ENCODE data around the gene FAM181A.

Gene FAM181A

GRCh38 chr14:93935213-93935612 is 8.1 kb downstream of the FAM181A start:
- no peaks in the 10 kb centered on the region for H3K4me1 ChIP-seq (ENCODE audit: control insufficient read depth, insufficient read depth, low read length)
- H3K27me3 ChIP-seq (ENCODE audit: control insufficient read depth, insufficient read depth, low read length): peaks cover 20% of the 10 kb centered on the region
- no peak overlapping the region for H3K4me2 ChIP-seq (ENCODE audit: low read length)
- no peak overlapping the region for H3K4me3 ChIP-seq (ENCODE audit: low read length)
- no peaks in the 10 kb centered on the region for H3K36me3 ChIP-seq (ENCODE audit: insufficient read depth, low read length)
- H3K9ac ChIP-seq (ENCODE audit: low read depth, low read length): no peak overlapping the region
- no peaks in the 10 kb centered on the region for H3K9me3 ChIP-seq (replicated peaks; ENCODE audit: low read length)

GRCh38 chr14:93936245-93936644 is 9.1 kb downstream of the FAM181A start:
- no peak overlapping the region for H3K4me3 ChIP-seq (ENCODE audit: low read length)
- peaks cover 20% of the 10 kb centered on the region for H3K27me3 ChIP-seq (ENCODE audit: control insufficient read depth, insufficient read depth, low read length)
- H3K4me2 ChIP-seq (ENCODE audit: low read length): no peak overlapping the region
- peaks cover under 1% of the 10 kb centered on the region for H3K4me1 ChIP-seq (ENCODE audit: control insufficient read depth, insufficient read depth, low read length)
- no peaks in the 10 kb centered on the region for H3K36me3 ChIP-seq (ENCODE audit: insufficient read depth, low read length)
- H3K9me3 ChIP-seq (replicated peaks; ENCODE audit: low read length): no peaks in the 10 kb centered on the region
- H3K9ac ChIP-seq (ENCODE audit: low read depth, low read length): no peak overlapping the region

- Histone ChIP-seq H3K9ac (ENCODE audit: low read depth, low read length) (no peak overlapping the region), H3K9me3 (replicated peaks; ENCODE audit: low read length) (no peaks in the 10 kb centered on the region)
Observed at GRCh38 chr14:93936926-93937325, 9.8 kb downstream of the FAM181A start.

GRCh38 chr14:93937519-93937918 is 10.4 kb downstream of the FAM181A start:
- no peak overlapping the region for H3K4me3 ChIP-seq (ENCODE audit: low read length)
- H3K4me1 ChIP-seq (ENCODE audit: control insufficient read depth, insufficient read depth, low read length): peaks cover 8% of the 10 kb centered on the region
- no peaks in the 10 kb centered on the region for H3K9me3 ChIP-seq (replicated peaks; ENCODE audit: low read length)
- H3K9ac ChIP-seq (ENCODE audit: low read depth, low read length): no peak overlapping the region
- H3K36me3 ChIP-seq (ENCODE audit: insufficient read depth, low read length): no peaks in the 10 kb centered on the region
- H3K4me2 ChIP-seq (ENCODE audit: low read length): no peak overlapping the region
- peaks cover 20% of the 10 kb centered on the region for H3K27me3 ChIP-seq (ENCODE audit: control insufficient read depth, insufficient read depth, low read length)

More at GRCh38 chr14:93936926-93937325, 9.8 kb downstream of the FAM181A start:
- H3K36me3 ChIP-seq (ENCODE audit: insufficient read depth, low read length): no peaks in the 10 kb centered on the region
- no peak overlapping the region for H3K4me3 ChIP-seq (ENCODE audit: low read length)
- peaks cover 20% of the 10 kb centered on the region for H3K27me3 ChIP-seq (ENCODE audit: control insufficient read depth, insufficient read depth, low read length)
- peaks cover 7% of the 10 kb centered on the region for H3K4me1 ChIP-seq (ENCODE audit: control insufficient read depth, insufficient read depth, low read length)
- H3K4me2 ChIP-seq (ENCODE audit: low read length): no peak overlapping the region

GRCh38 chr14:93938751-93939303 is 11.7 kb downstream of the FAM181A start:
- Histone ChIP-seq H3K9me3 (replicated peaks; ENCODE audit: low read length) (no peaks in the 10 kb centered on the region), H3K4me1 (ENCODE audit: control insufficient read depth, insufficient read depth, low read length) (peaks cover 8% of the 10 kb centered on the region), H3K4me3 (ENCODE audit: low read length) (no peak overlapping the region), H3K36me3 (ENCODE audit: insufficient read depth, low read length) (no peaks in the 10 kb centered on the region), H3K4me2 (ENCODE audit: low read length) (no peak overlapping the region), H3K27me3 (ENCODE audit: control insufficient read depth, insufficient read depth, low read length) (peaks cover 29% of the 10 kb centered on the region), H3K9ac (ENCODE audit: low read depth, low read length) (no peak overlapping the region)

GRCh38 chr14:93939304-93940229 is 12.4 kb downstream of the FAM181A start:
- Histone ChIP-seq H3K4me2 (ENCODE audit: low read length) (peak overlapping the region; percentile 26), H3K4me3 (ENCODE audit: low read length) (no peak overlapping the region), H3K4me1 (ENCODE audit: control insufficient read depth, insufficient read depth, low read length) (peaks cover 8% of the 10 kb centered on the region), H3K9me3 (replicated peaks; ENCODE audit: low read length) (no peaks in the 10 kb centered on the region), H3K9ac (ENCODE audit: low read depth, low read length) (no peak overlapping the region), H3K27me3 (ENCODE audit: control insufficient read depth, insufficient read depth, low read length) (peaks cover 33% of the 10 kb centered on the region), H3K36me3 (ENCODE audit: insufficient read depth, low read length) (no peaks in the 10 kb centered on the region)

- Histone ChIP-seq H3K27me3 (ENCODE audit: control insufficient read depth, insufficient read depth, low read length) (peaks cover 37% of the 10 kb centered on the region), H3K4me2 (ENCODE audit: low read length) (no peak overlapping the region), H3K4me3 (ENCODE audit: low read length) (no peak overlapping the region), H3K9me3 (replicated peaks; ENCODE audit: low read length) (no peaks in the 10 kb centered on the region), H3K9ac (ENCODE audit: low read depth, low read length) (no peak overlapping the region), H3K36me3 (ENCODE audit: insufficient read depth, low read length) (no peaks in the 10 kb centered on the region), H3K4me1 (ENCODE audit: control insufficient read depth, insufficient read depth, low read length) (peaks cover 8% of the 10 kb centered on the region)
Observed at GRCh38 chr14:93940437-93940836, 13.3 kb downstream of the FAM181A start.

GRCh38 chr14:93941293-93941910 is 14.3 kb downstream of the FAM181A start:
- Histone ChIP-seq H3K4me3 (ENCODE audit: low read length) (no peak overlapping the region), H3K27me3 (ENCODE audit: control insufficient read depth, insufficient read depth, low read length) (peaks cover 45% of the 10 kb centered on the region), H3K9me3 (replicated peaks; ENCODE audit: low read length) (no peaks in the 10 kb centered on the region), H3K36me3 (ENCODE audit: insufficient read depth, low read length) (no peaks in the 10 kb centered on the region), H3K4me2 (ENCODE audit: low read length) (peak overlapping the region; percentile 43), H3K9ac (ENCODE audit: low read depth, low read length) (peak overlapping the region; percentile 68), H3K4me1 (ENCODE audit: control insufficient read depth, insufficient read depth, low read length) (peaks cover 13% of the 10 kb centered on the region)

GRCh38 chr14:93943052-93943451 is 15.9 kb downstream of the FAM181A start:
- Histone ChIP-seq H3K27me3 (ENCODE audit: control insufficient read depth, insufficient read depth, low read length) (peaks cover 41% of the 10 kb centered on the region), H3K9me3 (replicated peaks; ENCODE audit: low read length) (no peaks in the 10 kb centered on the region), H3K4me2 (ENCODE audit: low read length) (no peak overlapping the region), H3K4me3 (ENCODE audit: low read length) (no peak overlapping the region), H3K9ac (ENCODE audit: low read depth, low read length) (no peak overlapping the region), H3K36me3 (ENCODE audit: insufficient read depth, low read length) (no peaks in the 10 kb centered on the region), H3K4me1 (ENCODE audit: control insufficient read depth, insufficient read depth, low read length) (peaks cover 15% of the 10 kb centered on the region)

- no peak overlapping the region for H3K4me2 ChIP-seq (ENCODE audit: low read length)
- no peaks in the 10 kb centered on the region for H3K36me3 ChIP-seq (ENCODE audit: insufficient read depth, low read length)
- peaks cover 15% of the 10 kb centered on the region for H3K4me1 ChIP-seq (ENCODE audit: control insufficient read depth, insufficient read depth, low read length)
- no peak overlapping the region for H3K4me3 ChIP-seq (ENCODE audit: low read length)
- peaks cover 38% of the 10 kb centered on the region for H3K27me3 ChIP-seq (ENCODE audit: control insufficient read depth, insufficient read depth, low read length)
- no peak overlapping the region for H3K9ac ChIP-seq (ENCODE audit: low read depth, low read length)
- H3K9me3 ChIP-seq (replicated peaks; ENCODE audit: low read length): no peaks in the 10 kb centered on the region
Observed at GRCh38 chr14:93943930-93944329, 16.8 kb downstream of the FAM181A start.

GRCh38 chr14:93944348-93945069 is 17.4 kb downstream of the FAM181A start:
- no peaks in the 10 kb centered on the region for H3K9me3 ChIP-seq (replicated peaks; ENCODE audit: low read length)
- no peak overlapping the region for H3K4me2 ChIP-seq (ENCODE audit: low read length)
- no peaks in the 10 kb centered on the region for H3K36me3 ChIP-seq (ENCODE audit: insufficient read depth, low read length)
- H3K4me3 ChIP-seq (ENCODE audit: low read length): no peak overlapping the region
- no peak overlapping the region for H3K9ac ChIP-seq (ENCODE audit: low read depth, low read length)
- peaks cover 15% of the 10 kb centered on the region for H3K4me1 ChIP-seq (ENCODE audit: control insufficient read depth, insufficient read depth, low read length)
- peaks cover 44% of the 10 kb centered on the region for H3K27me3 ChIP-seq (ENCODE audit: control insufficient read depth, insufficient read depth, low read length)
